Activated CD4-positive, CD25-positive, alpha-beta regulatory T cell treated with anti-CD3 and anti-CD28 coated beads, Interleukin-2, amount 50 U/mL, for 16 hours (primary cell): Measurements from ENCODE around the gene TBCD.

ENCODE experiments used
- DNase-seq: peaks from one replicate; pipeline ENCODE4 v3.0.0-alpha.2; 2020; ENCODE audit warnings: low read depth, low spot score

TBCD gene

DNA sequence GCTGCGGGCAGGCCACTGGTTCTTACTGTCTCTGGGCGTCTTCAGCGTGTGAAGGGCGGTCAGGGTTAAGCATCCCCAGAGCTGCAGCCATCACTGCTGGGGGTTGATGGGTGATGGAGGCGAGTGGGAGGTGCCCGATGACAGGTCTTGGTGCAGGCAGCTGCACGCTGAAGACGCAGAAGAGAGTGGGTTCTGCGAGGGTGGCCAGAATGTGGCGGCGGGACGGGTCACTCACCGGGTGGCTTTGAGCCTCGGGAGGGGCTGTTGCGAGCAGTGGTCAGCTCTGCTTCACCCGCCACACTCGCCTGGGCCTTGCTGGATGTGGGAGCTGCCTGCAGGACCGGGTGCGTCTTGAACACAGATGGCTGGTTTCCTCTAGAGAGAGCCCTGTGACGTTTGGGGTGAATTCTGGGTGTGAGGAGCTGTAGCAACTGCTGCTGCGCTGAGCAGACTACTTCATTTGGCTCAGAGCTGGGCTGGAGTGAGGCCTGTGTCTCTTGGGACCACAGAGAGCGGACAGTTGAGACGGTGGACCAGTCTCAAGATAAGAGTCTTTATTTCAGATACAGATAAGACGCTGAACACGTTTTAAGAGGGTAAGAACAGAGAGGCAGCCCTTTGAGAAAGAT lies 132.6 kb downstream of the TBCD start:
- DNase-seq, result no peak

DNA sequence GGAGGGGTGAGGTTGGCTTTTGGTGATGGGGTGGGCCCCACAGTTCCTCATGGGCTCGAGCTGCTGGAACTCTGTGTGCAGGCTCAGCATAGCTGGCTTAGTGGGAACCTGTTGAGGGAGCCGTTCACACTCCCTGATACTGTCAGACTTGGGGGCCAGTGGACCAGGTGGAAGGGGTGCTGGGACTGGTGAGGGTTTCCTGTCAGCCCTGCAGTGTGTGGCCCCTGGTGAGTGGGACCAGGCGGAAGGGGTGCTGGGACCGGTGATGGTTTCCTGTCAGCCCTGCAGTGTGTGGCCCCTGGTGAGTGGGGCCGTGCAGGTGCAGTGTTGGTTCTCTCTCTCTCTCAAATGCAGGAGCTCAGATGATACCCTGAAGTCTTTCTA lies 133.1 kb downstream of the TBCD start:
- DNase-seq, result no peak

DNA sequence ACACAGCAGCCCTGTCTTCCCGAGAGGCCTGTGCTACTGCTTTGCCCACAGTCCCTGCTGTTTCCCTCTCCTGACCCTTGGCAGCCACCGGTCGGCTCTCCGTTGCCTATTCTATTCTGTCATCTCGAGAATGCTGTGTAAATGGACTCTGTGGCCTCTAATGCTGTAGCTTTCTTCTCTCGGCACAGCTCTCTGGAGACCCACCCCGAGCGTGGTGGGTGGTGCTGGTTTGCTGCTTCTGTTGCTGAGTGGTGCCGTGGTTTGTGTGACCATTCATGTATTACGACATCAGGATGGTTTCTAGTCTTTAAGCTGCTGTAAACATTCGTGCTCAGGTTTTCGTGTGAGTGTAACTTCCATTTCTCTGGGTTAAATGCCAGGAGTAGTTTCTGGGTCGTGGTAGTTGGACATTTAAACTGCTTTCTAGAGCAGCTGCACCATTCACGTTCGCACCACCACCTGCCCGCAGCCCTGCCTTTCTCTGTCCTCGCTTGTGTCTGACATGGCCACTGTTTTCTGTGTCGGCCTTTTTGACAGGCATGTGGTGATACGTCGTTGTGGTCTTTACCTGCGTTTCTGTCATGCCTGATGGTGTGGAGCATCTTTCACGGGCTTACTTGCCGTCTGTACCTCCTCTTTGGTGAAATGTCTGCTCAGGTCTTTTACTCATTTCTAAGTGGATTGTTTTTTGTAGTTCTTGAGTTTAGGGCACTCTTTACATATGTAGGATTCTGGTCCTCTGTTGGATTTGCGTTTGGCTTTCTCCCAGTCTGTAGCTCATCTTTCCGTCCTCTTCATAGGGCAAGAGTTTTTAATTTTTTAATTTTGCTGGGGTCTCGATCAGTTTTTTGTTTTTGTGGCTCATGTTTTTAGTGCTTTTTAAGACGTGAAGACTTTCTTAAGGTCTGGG lies 135.6 kb downstream of the TBCD start:
- DNase-seq, result no peak

DNA sequence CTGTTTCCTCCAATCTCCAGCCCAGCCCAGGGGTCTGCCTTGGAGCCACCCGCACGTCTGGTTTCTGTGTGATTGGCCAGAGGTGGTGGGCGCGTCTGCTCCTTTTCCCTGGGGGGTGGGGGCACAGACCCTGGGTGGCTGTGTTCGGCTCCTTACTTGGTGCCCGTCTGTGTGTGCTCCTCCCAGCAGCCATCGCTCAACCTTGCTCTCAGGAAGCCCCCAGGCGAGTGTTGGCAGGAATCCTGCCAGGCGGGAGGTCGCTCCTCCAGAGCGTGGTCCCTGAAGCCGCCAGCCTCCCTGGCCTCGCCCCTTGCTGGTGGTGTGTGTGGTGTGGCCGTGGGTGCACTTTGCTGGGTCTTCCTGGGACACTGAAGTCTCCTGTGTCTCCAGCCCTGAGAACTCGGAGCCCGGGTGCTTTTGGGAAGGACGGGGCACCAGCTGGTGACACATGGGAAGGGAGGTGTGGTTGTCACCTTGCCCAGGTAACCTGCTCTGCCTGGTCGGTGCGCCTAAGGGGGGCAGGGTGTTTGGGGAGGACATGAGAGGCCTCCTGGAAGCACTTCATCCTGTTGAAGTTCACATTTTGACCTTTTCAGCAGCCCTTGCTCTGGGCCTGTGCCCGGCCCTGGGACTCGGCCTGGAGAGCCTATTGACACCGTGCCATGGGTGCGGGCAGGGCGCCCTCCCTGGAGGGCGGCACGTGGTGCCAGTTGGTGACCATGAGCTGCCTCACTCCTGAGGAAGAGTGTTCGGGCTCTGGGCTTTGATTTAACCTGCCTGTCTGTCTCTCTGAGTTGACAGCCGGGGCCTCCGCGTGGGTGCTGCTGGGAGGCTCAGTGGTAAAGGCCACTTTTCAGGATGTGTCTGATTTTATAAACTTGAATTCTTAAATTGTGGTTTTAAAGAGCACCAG lies 137.0 kb downstream of the TBCD start:
- no peak for DNase-seq

DNA sequence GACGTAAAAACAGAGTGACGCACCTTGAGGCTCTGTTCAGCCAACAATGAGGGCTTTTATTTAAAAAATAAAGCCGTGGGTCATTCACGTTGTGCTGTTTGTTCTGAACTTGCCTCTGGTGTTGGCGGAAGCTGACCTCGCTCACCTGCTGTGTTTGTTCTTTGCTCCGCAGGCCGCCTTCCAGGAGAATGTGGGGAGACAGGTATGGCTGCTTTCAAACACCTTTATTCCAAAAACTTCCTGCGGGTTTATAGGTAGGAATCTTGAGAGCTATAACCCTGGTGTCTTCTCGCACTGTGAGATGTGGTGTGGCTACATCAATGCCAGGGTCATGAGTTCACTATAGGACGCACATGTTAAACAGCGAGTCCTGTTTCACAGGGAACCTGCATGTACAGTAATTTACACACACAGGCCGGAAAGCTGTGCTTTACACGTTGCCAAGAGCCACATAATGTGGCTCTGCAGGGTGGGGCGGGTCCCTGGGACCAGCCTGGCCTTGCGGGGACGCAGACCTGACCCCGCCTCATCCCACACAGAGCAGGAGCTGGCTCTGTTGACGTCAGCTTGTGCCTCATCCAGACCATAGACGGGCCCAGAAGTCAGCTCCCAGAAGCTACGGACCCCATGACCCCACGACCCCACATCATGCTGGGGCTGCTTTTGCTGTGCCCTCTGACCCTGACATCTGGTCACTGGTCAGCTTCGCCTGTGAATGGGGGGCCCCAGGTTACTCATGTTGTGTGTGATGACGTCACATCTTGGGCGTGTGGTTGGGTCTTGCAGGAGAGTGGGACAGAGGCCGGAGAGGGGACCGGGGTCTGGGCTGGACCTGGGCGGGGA lies 137.9 kb downstream of the TBCD start:
- no peak for DNase-seq

DNA sequence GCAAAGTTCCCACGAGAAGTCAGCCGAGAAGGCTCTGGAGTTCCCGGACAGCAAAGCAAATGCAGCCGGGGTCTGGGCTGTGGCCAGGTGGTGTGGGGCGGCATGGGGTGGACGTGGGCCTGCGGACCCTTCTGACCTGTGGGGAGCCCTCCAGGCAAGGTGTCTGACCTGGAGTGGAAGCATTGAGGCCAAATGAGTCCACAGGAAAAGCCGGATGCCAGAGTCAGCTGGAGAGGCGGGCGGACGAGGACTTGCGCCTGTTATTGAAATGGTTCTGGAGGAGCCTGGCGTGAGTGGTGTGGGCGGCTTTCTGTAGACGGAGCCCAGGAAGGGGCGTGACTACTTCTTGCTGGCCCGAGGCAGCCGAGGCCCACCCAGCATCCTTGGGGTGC lies 138.5 kb downstream of the TBCD start:
- no peak for DNase-seq

DNA sequence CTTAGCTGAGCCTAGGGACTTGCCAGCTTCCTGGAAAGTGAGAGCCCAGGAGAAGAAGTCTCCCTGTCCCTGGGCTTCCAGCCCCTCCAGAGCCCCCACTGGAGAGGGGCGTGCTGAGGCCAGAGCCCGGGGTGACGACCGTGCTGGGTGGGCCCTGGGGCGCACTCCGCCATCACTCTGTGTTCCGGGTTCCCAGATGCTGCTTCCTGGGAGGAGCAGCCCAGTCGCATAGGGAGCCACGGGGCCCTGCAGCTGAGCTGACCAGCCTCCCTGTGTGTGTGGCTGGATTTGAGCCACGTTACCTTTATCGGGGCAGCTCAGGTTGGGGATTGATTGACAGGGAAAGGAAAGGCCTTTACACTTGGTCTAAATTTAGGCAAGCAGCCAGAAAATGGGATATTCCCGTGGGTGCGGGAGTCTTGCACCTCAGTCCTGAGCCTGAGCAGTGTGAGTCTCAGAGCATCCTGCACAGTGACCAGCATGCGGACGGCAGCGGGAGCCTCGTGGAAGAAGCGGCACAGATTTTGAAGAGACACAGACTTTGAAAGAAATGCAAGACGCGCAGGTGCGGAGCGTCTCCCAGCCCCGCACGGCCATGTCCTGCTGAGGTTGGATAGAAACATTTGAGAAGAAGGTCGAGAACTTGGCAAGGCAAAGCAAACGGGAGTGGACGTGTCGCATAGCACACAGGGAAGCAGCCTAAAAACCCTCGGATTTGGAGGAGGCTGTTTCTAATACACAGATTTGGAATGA lies 139.2 kb downstream of the TBCD start:
- no peak for DNase-seq

DNA sequence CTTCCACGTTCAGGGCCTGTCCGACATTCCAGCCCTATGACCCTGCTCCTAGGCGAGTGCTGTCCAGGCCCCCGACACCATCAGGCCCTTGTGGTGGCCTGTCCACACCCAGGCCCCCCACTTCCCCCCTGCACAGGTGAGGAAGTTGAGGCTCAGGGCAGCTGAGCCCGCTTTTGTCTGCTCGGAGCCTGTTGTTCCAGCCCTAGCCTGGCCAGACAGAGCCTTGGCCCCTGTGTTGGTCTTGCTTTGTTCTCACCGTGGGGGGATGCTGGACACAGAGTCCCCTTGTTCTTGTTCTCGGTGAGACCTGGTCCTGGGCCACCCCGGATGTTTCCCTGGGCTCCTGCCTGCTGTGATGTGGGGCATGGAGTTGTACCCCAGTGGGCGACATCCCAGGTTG lies 140.0 kb downstream of the TBCD start:
- DNase-seq, result no peak

DNA sequence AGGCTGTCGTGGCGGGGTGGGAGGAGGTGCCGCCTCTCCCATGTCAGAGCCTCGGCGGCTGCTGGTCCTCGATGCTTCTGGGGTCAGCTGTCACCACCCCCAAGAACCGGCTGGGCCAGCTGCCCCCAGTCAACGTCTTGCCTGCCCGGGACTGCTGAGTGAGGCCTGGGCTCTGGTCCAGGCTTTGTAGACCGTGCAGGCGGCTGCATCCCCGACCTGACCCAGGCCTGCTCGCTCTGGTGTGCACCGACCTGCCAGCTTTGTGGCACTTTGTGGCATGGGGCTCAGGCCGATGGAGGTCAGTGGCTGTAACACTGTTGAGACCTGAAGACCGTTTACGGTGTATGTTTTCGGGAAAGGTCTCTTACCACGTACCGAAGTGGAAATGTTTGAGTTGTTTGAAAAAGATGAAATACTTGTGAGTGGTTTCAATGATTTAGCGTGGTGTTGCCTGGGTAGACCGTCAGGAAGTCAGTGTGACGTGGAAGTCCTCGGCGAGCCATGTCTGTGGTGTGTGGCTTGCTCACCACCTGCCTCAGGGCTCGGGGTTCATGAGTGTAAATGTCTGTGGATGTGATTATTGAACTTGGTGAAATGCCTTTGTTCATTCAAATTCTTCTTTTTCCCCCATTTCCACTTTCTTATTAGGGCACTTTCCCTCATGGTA lies 141.2 kb downstream of the TBCD start:
- peak; percentile 28 for DNase-seq

DNA sequence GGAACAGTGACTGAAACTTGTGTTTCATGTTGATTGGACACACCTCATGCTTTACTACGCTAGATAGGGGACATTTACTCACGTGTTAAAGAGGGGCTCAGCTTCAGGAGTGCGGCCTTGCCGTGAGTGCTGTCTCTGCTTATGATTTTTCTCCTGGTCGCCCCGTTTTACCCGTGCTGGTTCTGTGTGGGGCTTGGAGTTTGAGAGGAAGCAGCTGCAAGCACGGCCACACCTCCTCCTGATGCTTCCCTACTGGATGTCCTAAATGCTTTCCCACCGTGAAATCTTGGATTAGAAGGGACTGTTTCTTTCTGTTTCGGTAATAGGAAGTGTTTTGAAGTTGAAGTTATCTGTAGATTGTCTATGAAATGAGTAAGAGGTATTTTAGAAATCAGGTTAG lies 141.9 kb downstream of the TBCD start:
- DNase-seq, result no peak

DNA sequence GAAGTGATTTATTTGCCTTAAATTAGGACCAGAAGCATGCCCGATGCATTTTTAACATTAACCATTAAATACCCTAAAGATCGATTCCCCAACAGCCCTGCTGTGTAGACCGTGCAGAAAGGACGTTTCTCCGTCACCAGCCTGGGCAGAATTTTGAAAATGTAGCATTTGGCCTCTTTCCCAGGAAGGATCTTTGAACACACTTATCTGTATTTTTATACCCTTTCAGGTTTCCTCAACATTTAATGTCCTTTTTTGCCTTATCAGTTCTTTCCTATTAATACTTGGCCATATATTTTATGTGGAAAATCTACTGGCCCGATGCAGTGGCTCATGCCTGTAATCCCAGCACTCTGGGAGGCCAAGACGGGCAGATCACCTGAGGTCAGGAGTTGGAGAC lies 142.5 kb downstream of the TBCD start:
- DNase-seq, result no peak

DNA sequence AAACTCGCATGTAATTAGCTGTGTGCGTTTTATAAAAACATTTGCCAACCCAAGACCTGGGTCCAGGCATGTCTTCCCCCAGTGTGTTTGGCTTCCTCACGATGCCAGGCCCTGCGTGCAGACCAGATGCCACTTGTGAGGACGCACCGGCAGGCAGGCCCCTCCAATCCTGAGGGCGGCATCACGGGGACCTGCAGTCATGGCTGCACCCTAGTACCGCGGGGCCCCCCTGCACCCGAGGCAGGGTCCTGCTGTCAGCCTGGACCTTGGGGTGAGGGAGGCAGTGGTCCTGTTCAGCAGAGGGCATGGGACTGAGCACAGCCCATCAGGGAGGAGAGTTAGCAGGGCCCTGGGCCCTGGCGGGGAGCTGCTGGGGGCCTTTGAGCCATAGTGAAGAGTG lies 143.2 kb downstream of the TBCD start:
- DNase-seq, result no peak

DNA sequence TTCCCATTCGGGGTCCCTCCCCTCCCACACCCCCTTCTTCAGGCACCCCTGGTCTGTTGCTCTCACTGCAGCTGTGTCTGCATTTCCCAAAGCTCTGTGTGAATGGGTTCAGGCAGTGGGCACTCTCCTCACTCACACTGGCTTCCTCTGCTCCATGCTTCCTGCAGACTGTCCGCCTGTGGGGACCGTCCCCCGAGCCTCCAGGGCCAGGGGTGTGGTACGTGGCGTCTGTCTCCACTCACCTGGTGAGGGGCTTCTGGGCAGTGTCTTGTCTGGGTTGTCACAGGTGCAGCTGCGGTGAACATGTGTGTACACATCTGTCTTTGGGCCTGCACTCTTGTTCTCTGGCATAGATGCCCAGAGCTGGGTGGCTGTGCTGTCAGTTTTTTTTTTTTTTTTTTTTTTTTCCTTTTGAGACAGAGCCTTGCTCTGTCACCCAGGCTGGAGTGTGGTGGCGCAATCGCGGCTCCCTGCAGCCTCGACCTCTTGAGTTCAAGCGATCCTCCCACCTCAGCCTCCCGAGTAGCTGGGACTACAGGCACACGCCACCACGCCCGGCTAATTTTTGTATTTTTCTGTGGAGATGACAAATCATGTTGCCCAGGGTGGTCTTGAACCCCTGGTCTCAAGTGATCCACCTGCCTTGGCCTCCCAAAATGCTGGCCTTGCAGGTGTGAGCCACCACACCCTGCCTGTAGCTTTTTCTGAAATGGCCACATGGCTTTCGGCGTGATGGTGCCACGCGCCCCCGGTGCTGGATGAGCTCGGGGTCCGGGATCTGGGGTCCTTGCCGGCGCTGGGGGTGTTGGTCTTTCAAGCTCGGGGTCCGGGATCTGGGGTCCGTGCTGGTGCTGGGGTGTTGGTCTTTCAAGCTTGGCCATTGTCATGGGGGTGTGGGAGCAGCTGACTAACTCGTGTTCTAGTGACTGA lies 144.5 kb downstream of the TBCD start:
- DNase-seq, result no peak

DNA sequence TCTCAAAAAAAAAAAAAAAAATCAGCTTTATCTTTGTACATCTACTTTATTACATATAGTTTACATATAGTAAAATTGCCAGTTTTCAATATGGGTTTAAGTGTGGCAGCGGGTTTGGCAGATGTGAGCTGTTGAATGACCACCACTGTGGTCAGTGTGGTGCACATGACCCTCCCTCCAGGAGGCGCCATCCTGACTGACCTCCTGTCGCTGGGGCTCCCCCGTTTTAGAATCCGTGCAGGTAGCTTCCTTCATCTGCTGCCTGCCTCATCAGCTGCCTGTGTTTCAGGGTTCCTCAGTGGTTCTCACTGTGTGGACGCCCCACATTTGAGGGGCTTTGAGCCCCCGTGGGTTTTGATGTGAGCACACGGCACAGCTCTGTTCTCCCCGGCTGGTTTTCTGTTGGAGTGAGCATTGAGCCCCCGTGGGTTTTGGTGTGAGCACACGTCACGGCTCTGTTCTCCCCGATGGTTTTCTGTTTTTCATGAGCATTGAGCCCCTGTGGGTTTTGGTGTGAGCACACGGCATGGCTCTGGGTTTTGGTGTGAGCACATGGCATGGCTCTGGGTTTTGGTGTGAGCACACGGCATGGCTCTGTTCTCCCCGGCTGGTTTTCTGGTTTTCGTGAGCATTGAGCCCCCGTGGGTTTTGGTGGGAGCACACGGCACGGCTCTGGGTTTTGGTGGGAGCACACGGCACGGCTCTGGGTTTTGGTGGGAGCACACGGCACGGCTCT lies 145.8 kb downstream of the TBCD start:
- DNase-seq, result no peak

DNA sequence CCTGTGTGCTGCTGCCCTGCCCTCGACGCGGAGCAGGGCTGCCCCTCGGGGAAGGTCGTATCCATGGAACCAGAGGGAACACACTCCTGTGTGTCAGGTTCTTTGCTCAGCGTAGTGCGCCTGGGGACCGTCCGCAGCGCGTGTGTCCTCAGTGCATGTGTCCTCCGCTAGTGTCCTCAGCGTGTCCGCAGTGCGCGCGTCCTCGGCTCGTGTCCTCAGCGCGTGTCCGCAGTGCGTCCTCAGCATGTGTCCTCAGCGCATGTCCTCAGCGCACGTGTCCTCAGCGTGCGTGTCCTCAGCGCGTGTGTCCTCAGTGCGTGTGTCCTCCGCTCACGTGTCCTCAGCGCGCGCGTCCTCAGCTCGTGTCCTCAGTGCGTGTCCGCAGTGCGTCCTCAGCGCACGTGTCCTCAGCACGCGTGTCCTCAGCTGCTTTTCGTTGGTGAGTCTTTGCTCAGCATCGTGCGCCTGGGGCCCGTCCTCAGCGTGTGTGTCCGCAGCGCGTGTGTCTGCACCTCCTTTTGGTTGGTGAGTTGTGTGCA lies 147.2 kb downstream of the TBCD start:
- DNase-seq, result no peak

DNA sequence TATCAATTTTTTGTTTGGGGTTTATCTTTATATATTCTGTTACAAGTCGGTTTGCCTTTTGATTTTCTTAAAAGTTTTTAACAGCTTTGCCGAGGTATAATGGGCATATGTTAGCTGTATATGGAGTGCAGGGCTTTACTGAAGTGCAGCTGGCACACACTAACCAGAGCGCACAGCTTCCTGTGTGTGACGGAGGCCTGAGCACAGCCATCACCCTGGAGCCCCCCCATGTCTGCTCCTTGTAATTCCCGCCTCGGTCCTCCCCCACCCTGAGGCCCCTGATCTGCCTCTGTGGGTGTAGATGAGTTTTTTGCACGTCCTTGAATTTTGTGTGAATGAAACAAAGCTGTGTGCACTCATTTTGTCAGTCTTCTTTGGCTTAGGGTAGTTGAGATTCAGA lies 148.1 kb downstream of the TBCD start:
- DNase-seq, result no peak

DNA sequence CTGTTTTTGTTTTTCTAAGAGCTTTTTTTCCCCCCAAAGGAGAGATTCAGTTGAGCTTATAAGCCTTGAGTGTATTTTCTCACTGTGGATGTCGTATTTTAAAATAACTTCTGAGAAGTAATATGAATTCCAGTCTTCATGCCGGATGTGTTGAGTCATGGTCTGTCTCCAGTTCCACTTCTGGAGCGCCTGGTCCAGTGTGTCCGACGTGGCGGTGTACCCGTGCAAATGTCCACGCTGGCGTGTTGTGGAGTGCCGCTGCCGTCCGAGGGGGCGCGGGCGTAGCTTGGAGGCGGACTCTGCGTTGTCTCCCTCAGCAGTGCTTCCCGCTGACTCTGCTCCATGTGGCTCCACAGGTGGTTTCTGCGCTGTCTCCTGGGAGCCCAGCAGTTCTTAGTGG lies 148.9 kb downstream of the TBCD start:
- DNase-seq, result no peak

DNA sequence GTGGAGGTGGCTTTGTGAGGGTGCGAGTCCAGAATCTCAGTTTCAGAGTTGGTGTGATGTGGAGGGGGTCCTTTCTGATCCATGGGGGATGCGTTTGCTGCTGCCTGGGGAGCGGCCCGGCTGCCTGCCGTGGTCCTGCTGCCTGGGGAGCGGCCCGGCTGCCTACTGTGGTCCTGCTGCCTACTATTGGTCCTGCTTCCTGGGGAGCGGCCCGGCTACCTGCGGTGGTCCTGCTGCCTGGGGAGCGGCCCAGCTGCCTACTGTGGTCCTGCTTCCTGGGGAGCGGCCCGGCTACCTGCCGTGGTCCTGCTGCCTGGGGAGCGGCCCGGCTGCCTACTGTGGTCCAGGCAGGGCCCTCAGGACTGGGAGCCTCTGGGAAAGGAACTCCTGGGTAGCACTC lies 149.5 kb downstream of the TBCD start:
- DNase-seq, result no peak
